IMR-90 (cell line): Measurements from ENCODE around the gene ERICH2. TPM values are rescaled to one million over a fixed set of nuclear protein-coding genes. Genes with fewer than 3 reads are reported as not detected.

Experiments
- ATAC-seq: fragments of 200-7000 bp; cut with Tn5 transposase; 2 replicates; pipeline ENCODE4 v1.9.1; 2020; ENCODE audit warnings: low read depth, mild to moderate bottlenecking, moderate library complexity
- BruUV-seq: library from RNA; stranded (reverse); fragments of 400-500 nt; replicated peaks from 2 replicates; lab custom pipeline; 2021; lab: Mats Ljungman, UMichigan
- CTCF ChIA-PET: fragments of 300-600 bp; formaldehyde crosslinking; extraction: SDS; loops from one replicate; lab custom pipeline; 2021; ENCODE audit warnings: antibody characterized with exemption; lab: Yijun Ruan, JAX
- POLR2A ChIA-PET: fragments of 300-600 bp; sonication (Branson Sonifier 250); formaldehyde crosslinking; loops from one replicate; lab custom pipeline; 2022; ENCODE audit warnings: antibody characterized with exemption; ENCODE audit not compliant: unreplicated experiment; lab: Charles Lee
- DNase-seq: peaks from one replicate; pipeline ENCODE4 v3.0.0; 2013
- H2AFZ ChIP-seq: replicated peaks from 2 replicates; pipeline ENCODE3; 2013; ENCODE audit warnings: low read length, mild to moderate bottlenecking; ENCODE audit not compliant: poor library complexity
- H2AK5ac ChIP-seq: 2 replicates; pipeline ENCODE4 v1.6.1; 2013; ENCODE audit warnings: low read depth, low read length, inconsistent platforms
- H2AK9ac ChIP-seq: replicated peaks from 2 replicates; pipeline ENCODE3; 2013; ENCODE audit warnings: mild to moderate bottlenecking, low read depth, low read length, moderate library complexity; ENCODE audit not compliant: poor library complexity
- H2BK120ac ChIP-seq: 2 replicates; pipeline ENCODE4 v1.6.1; 2013; ENCODE audit warnings: low read depth, low read length, inconsistent platforms
- H2BK15ac ChIP-seq: 3 replicates; pipeline ENCODE4 v1.6.1; 2013; ENCODE audit warnings: low read depth, low read length, inconsistent platforms
- H2BK20ac ChIP-seq: 2 replicates; pipeline ENCODE4 v1.6.1; 2013; ENCODE audit warnings: low read depth, mild to moderate bottlenecking, inconsistent platforms, low read length, moderate library complexity
- H2BK5ac ChIP-seq: 2 replicates; pipeline ENCODE4 v1.6.1; 2013; ENCODE audit warnings: mild to moderate bottlenecking, low read depth, low read length, inconsistent platforms; ENCODE audit not compliant: poor library complexity, severe bottlenecking
- H3K14ac ChIP-seq: replicated peaks from 2 replicates; pipeline ENCODE4 v1.6.1; 2013; ENCODE audit warnings: low read depth, low read length, inconsistent platforms
- H3K18ac ChIP-seq: 2 replicates; pipeline ENCODE4 v1.6.1; 2013; ENCODE audit warnings: low read depth, low read length, control low read depth
- H3K23ac ChIP-seq: 2 replicates; pipeline ENCODE4 v1.6.1; 2013; ENCODE audit warnings: low read depth, low read length, inconsistent platforms
- H3K27ac ChIP-seq: 2 replicates; pipeline ENCODE4 v1.5.1; 2013; ENCODE audit warnings: mild to moderate bottlenecking, control low read depth, low read length; ENCODE audit not compliant: insufficient read depth
- H3K27me3 ChIP-seq: 2 replicates; pipeline ENCODE4 v1.6.1; 2013; ENCODE audit warnings: low read length; ENCODE audit not compliant: control insufficient read depth, insufficient read depth
- H3K36me3 ChIP-seq: 2 replicates; pipeline ENCODE4 v1.6.1; 2013; ENCODE audit warnings: low read length, mixed read lengths; ENCODE audit not compliant: control insufficient read depth, insufficient read depth
- H3K4ac ChIP-seq: 2 replicates; pipeline ENCODE4 v1.6.1; 2013; ENCODE audit warnings: low read depth, low read length, inconsistent platforms
- H3K4me1 ChIP-seq: 2 replicates; pipeline ENCODE4 v1.6.1; 2013; ENCODE audit warnings: low read length, mixed read lengths; ENCODE audit not compliant: control insufficient read depth, insufficient read depth
- H3K4me2 ChIP-seq: 2 replicates; pipeline ENCODE4 v1.6.1; 2013; ENCODE audit warnings: low read depth, mild to moderate bottlenecking, control low read depth, low read length, moderate library complexity
- H3K4me3 ChIP-seq: 2 replicates; pipeline ENCODE4 v1.5.1; 2013; ENCODE audit warnings: low read depth, mild to moderate bottlenecking, control low read depth, low read length, moderate library complexity; ENCODE audit not compliant: insufficient read depth
- H3K56ac ChIP-seq: 2 replicates; pipeline ENCODE4 v1.6.1; 2013; ENCODE audit warnings: low read length, inconsistent platforms; ENCODE audit not compliant: insufficient read depth; ENCODE audit errors: extremely low read depth
- H3K79me1 ChIP-seq, 2 experiments: 2 replicates each; pipeline ENCODE4 v1.6.1; 2013; ENCODE audit warnings: low read length in 2 of 2, inconsistent platforms in 1 of 2, low read depth in 1 of 2
- H3K9ac ChIP-seq: 2 replicates; pipeline ENCODE4 v1.6.1; 2013; ENCODE audit warnings: low read depth, low read length, control low read depth
- H3K9me1 ChIP-seq: 2 replicates; pipeline ENCODE4 v1.6.1; 2013; ENCODE audit warnings: low read length, inconsistent platforms; ENCODE audit not compliant: insufficient read depth
- H3K9me3 ChIP-seq: 2 replicates; pipeline ENCODE4 v1.6.1; 2013; ENCODE audit warnings: low read length; ENCODE audit not compliant: control insufficient read depth, insufficient read depth
- H4K20me1 ChIP-seq: 2 replicates; pipeline ENCODE4 v1.6.1; 2013; ENCODE audit warnings: low read length, inconsistent platforms; ENCODE audit not compliant: insufficient read depth
- H4K5ac ChIP-seq: 2 replicates; pipeline ENCODE4 v1.6.1; 2013; ENCODE audit warnings: mild to moderate bottlenecking, low read depth, low read length, control low read depth
- H4K8ac ChIP-seq, 2 experiments: 2 replicates each; pipeline ENCODE4 v1.6.1; 2013; ENCODE audit warnings: low read depth in 2 of 2, low read length in 2 of 2, control low read depth in 1 of 2, inconsistent platforms in 1 of 2
- H4K91ac ChIP-seq: 2 replicates; pipeline ENCODE4 v1.6.1; 2013; ENCODE audit warnings: low read depth, low read length, inconsistent platforms; ENCODE audit not compliant: insufficient read depth
- BHLHE40 ChIP-seq: fragments of 150-350 bp; IDR thresholded peaks from 2 replicates; pipeline ENCODE4 v1.6.1; 2016; ENCODE audit warnings: mild to moderate bottlenecking, low read depth, low read length
- CEBPB ChIP-seq: IDR thresholded peaks from 2 replicates; pipeline ENCODE4 v1.6.1; 2012; ENCODE audit warnings: low read depth, low read length, improper control_type of control experiment
- CHD1 ChIP-seq: IDR thresholded peaks from 2 replicates; pipeline ENCODE4 v1.6.1; 2012; ENCODE audit warnings: low read depth, low read length, improper control_type of control experiment
- FOS ChIP-seq: fragments of 150-350 bp; IDR thresholded peaks from 2 replicates; pipeline ENCODE4 v1.6.1; 2016; ENCODE audit warnings: low read depth, low read length
- MAFK ChIP-seq: IDR thresholded peaks from 2 replicates; pipeline ENCODE4 v1.6.1; 2012; ENCODE audit warnings: low read depth, low read length, improper control_type of control experiment
- MAZ ChIP-seq: IDR thresholded peaks from 2 replicates; pipeline ENCODE4 v1.6.1; 2012; ENCODE audit warnings: low read depth, mild to moderate bottlenecking, low read length, improper control_type of control experiment, moderate library complexity, borderline replicate concordance
- MXI1 ChIP-seq: IDR thresholded peaks from 2 replicates; pipeline ENCODE4 v1.6.1; 2012; ENCODE audit warnings: low read depth, mild to moderate bottlenecking, low read length, moderate library complexity, borderline replicate concordance
- POLR2A ChIP-seq: IDR thresholded peaks from 2 replicates; pipeline ENCODE4 v1.6.1; 2012; ENCODE audit warnings: mild to moderate bottlenecking, low read depth, low read length
- RAD21 ChIP-seq: IDR thresholded peaks from 2 replicates; pipeline ENCODE4 v1.6.1; 2012; ENCODE audit warnings: low read length, improper control_type of control experiment
- RCOR1 ChIP-seq: IDR thresholded peaks from 2 replicates; pipeline ENCODE4 v1.6.1; 2012; ENCODE audit warnings: mild to moderate bottlenecking, low read length, improper control_type of control experiment; ENCODE audit not compliant: insufficient replicate concordance
- RFX5 ChIP-seq: IDR thresholded peaks from 2 replicates; pipeline ENCODE4 v1.8.0; 2012; ENCODE audit warnings: low read depth, mild to moderate bottlenecking, low read length, moderate library complexity
- SMC3 ChIP-seq: fragments of 150-350 bp; IDR thresholded peaks from 2 replicates; pipeline ENCODE4 v1.6.1; 2016; ENCODE audit warnings: low read depth, mild to moderate bottlenecking, antibody characterized with exemption, low read length, moderate library complexity
- WGBS, 2 experiments: methylation state at CpG; one replicate each; pipeline versions ENCODE4 v1.1.5 to v1.1.7; 2013; ENCODE audit warnings: missing lambda C conversion rate in 2 of 2; ENCODE audit not compliant: insufficient read length in 1 of 2; ENCODE audit errors: extremely low coverage in 2 of 2; 5-methylcytosine and 5-hydroxymethylcytosine counted together
- dilution Hi-C: fragments of 300-500 bp; cut with HindIII; formaldehyde crosslinking; loops from one replicate; pipeline ENCODE4 v1.14.3; 2018; ENCODE audit warnings: low sequenced_read_pairs; ENCODE audit not compliant: unreplicated experiment
- in situ Hi-C: fragments of 300-500 bp; cut with MboI; formaldehyde crosslinking; loops from 3 replicates; pipeline ENCODE4 v1.14.3; 2019; ENCODE audit warnings: low sequenced_read_pairs, inconsistent platforms, mixed read lengths
- intact Hi-C: fragments of 100-400 bp; cut with micrococcal nuclease; formaldehyde crosslinking; loops from 2 replicates; pipeline ENCODE4 v1.10.0; 2022
- polyA plus RNA-seq, 3 experiments: library from polyadenylated mRNA; depleted of rRNA; stranded (reverse); fragments of >200 nt; gene quantifications; 2 replicates each; pipeline ENCODE4 v1.2.3, GENCODE V29; 2012; ENCODE audit warnings: low replicate concordance in 1 of 3
- total RNA-seq: library from RNA; depleted of rRNA; stranded (reverse); fragments of >200 nt; gene quantifications from 2 replicates; pipeline ENCODE4 v1.2.3, GENCODE V29; 2012
- TF ChIP-seq, protein P1 (sequence below): fragments of 150-350 bp; IDR thresholded peaks from 2 replicates; pipeline ENCODE4 v1.6.1; 2017; ENCODE audit warnings: mild to moderate bottlenecking, antibody characterized with exemption, low read length, low read depth
- TF ChIP-seq, protein P2 (sequence below): conservative IDR thresholded peaks from 2 replicates; pipeline ENCODE4 v1.5.1; 2012; ENCODE audit warnings: mild to moderate bottlenecking, low read depth, low read length, improper control_type of control experiment
- TF ChIP-seq, protein P3 (sequence below): fragments of 150-350 bp; IDR thresholded peaks from 2 replicates; pipeline ENCODE4 v1.6.1; 2016; ENCODE audit warnings: low read depth, mild to moderate bottlenecking, low read length, moderate library complexity, borderline replicate concordance

The ERICH2 gene
- total and polyA plus RNA-seq, 2 of the 4 experiments (the other 2 are of a cell fraction) = not detected

DNA sequence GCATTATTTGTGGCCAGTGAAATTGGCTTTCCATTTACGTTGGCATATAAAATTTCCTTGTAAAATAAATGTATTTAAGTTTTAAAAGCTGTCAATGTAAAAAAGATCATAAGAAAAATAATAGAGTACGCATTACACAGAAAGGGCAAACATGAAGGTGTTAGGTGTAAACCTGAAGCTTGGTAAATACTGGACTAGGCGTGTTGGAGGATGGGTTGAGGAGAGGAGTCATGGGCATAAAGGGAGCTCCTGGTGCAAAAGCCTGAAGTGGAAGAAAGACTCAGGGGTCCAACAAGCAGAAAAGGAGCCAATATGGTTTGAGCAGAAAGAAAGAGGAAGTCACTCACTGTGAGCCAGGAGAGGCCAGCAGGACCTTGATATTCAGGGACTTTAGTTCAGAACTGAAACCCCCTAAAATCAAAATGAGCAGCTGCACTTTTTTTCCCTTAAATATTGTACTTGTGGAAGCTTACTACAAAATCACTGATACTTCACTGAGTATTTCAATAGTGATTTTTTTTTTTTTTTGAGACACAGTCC is 30.6 kb upstream of the ERICH2 start:
- no peaks in the 10 kb centered on the region for H3K4me1 ChIP-seq
- no peak overlapping the region for H2BK5ac ChIP-seq
- no peak overlapping the region for H2AK5ac ChIP-seq
- no peaks in the 10 kb centered on the region for H3K79me1 ChIP-seq
- H3K36me3 ChIP-seq = no peaks in the 10 kb centered on the region
- no peak overlapping the region for H4K5ac ChIP-seq
- H2BK20ac ChIP-seq = peak overlapping the region; percentile 82
- H3K27me3 ChIP-seq = no peaks in the 10 kb centered on the region
- TF ChIP-seq CEBPB = no peak
- no peak for TF ChIP-seq RAD21
- TF ChIP-seq, protein P1, sequence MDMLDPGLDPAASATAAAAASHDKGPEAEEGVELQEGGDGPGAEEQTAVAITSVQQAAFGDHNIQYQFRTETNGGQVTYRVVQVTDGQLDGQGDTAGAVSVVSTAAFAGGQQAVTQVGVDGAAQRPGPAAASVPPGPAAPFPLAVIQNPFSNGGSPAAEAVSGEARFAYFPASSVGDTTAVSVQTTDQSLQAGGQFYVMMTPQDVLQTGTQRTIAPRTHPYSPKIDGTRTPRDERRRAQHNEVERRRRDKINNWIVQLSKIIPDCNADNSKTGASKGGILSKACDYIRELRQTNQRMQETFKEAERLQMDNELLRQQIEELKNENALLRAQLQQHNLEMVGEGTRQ = no peak
- TF ChIP-seq BHLHE40 = no peak
- TF ChIP-seq, protein P2, sequence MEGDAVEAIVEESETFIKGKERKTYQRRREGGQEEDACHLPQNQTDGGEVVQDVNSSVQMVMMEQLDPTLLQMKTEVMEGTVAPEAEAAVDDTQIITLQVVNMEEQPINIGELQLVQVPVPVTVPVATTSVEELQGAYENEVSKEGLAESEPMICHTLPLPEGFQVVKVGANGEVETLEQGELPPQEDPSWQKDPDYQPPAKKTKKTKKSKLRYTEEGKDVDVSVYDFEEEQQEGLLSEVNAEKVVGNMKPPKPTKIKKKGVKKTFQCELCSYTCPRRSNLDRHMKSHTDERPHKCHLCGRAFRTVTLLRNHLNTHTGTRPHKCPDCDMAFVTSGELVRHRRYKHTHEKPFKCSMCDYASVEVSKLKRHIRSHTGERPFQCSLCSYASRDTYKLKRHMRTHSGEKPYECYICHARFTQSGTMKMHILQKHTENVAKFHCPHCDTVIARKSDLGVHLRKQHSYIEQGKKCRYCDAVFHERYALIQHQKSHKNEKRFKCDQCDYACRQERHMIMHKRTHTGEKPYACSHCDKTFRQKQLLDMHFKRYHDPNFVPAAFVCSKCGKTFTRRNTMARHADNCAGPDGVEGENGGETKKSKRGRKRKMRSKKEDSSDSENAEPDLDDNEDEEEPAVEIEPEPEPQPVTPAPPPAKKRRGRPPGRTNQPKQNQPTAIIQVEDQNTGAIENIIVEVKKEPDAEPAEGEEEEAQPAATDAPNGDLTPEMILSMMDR = no peak
- TF ChIP-seq MXI1 = no peak
- TF ChIP-seq SMC3 = no peak
- no peak for TF ChIP-seq RFX5
- no peak for TF ChIP-seq CHD1
- no peak for TF ChIP-seq MAFK
- TF ChIP-seq, protein P3, sequence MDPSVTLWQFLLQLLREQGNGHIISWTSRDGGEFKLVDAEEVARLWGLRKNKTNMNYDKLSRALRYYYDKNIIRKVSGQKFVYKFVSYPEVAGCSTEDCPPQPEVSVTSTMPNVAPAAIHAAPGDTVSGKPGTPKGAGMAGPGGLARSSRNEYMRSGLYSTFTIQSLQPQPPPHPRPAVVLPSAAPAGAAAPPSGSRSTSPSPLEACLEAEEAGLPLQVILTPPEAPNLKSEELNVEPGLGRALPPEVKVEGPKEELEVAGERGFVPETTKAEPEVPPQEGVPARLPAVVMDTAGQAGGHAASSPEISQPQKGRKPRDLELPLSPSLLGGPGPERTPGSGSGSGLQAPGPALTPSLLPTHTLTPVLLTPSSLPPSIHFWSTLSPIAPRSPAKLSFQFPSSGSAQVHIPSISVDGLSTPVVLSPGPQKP = no peak
- no peak for TF ChIP-seq MAZ
- no peak for TF ChIP-seq FOS
- TF ChIP-seq POLR2A = no peak
- no peak for TF ChIP-seq RCOR1
- no peak overlapping the region for H2BK15ac ChIP-seq
- H3K9me1 ChIP-seq = no peaks in the 10 kb centered on the region
- no TSS peak for BruUV-seq
- no peak overlapping the region for H4K91ac ChIP-seq
- no peak overlapping the region for H2BK120ac ChIP-seq
- intact Hi-C loops (no loop called here), dilution Hi-C loops (no loop called here), in situ Hi-C loops (no loop called here)
- H3K27ac ChIP-seq = no peak overlapping the region
- ChIA-PET CTCF (interaction anchor here (1.2 to 1.3 kb wide), 2 partner anchors 19 to 31 kb away, joined by 3 read pairs; no protein-coding TSS in a partner anchor), POLR2A (no interaction called here)
- H3K23ac ChIP-seq = no peak overlapping the region
- H3K4me2 ChIP-seq = no peak overlapping the region
- DNase-seq (no peak), ATAC-seq (no peak)
- H3K9me3 ChIP-seq = no peaks in the 10 kb centered on the region
- no peak overlapping the region for H3K18ac ChIP-seq
- no peak overlapping the region for H3K14ac ChIP-seq
- WGBS, 2 experiments = 92% methylated on average over 2 of the region's 3 CpGs; no CpG with 5 or more reads in 1 of the 2 experiments
- H3K9ac ChIP-seq = no peak overlapping the region
- no peak overlapping the region for H3K4me3 ChIP-seq
- H3K56ac ChIP-seq = no peak overlapping the region
- no peak overlapping the region for H4K8ac ChIP-seq
- no peak overlapping the region for H2AK9ac ChIP-seq
- no peaks in the 10 kb centered on the region for H4K20me1 ChIP-seq
- H3K4ac ChIP-seq = peak overlapping the region; percentile 12; the same call in 1 of the 2 replicates
- peak overlapping the region; percentile 79 for H2AFZ ChIP-seq
